HG03439 (cell line): ENCODE results near the gene HIVEP1.
A peak's percentile ranks its signal among the peaks of the same experiment; 100 is the strongest.

Experiments used
- ATAC-seq: cut with Tn5 transposase; IDR thresholded peaks from one replicate; pipeline ENCODE4 v1.9.1; 2021; ENCODE audit warnings: mild to moderate bottlenecking, moderate library complexity; ENCODE audit not compliant: unreplicated experiment

The HIVEP1 gene

GRCh38 chr6:12047792-12048432 lies 35.8 kb downstream of the HIVEP1 start:
- no peak for ATAC-seq

DNA sequence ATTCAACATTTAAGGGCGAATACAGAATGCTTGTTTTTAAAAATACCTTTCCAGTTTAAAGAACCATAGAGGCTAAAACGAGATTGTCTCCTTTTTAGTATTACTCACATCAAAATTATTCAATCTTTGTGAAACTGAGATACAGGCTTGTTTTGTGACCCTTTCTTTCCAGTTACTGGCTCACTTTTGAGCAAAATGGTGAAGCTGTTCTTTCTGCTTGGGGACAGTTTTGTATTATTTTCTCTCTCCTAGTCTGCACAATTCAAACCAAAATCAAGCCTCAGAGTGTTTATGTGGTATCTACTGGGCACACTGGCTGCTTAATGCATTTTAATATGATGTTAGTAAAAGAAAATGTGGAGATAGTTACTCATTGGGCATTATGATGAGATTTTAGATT lies 36.5 kb downstream of the HIVEP1 start:
- no peak for ATAC-seq

DNA sequence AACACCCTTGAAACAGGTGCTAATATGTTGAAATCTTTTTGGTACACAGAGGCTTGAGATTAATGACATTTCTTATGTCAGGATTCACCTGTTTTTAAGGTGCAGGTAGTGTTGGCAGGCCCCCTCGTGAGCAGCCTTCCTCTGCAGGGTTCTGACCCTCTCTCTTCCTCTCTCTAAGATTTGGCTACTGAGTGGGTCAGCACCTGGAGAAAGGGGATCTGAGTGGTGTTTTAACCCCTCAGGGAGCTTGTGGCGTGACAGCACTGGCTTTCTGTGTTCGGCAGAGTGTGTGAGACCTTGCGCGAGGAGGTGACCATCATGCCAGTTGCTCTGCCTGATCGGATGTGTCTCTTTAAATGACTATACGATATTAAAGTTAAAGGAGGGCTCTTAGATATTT lies 37.1 kb downstream of the HIVEP1 start:
- ATAC-seq: no peak

- peak; percentile 73 for ATAC-seq
Observed at GRCh38 chr6:12051861-12052368, 39.8 kb downstream of the HIVEP1 start.

DNA sequence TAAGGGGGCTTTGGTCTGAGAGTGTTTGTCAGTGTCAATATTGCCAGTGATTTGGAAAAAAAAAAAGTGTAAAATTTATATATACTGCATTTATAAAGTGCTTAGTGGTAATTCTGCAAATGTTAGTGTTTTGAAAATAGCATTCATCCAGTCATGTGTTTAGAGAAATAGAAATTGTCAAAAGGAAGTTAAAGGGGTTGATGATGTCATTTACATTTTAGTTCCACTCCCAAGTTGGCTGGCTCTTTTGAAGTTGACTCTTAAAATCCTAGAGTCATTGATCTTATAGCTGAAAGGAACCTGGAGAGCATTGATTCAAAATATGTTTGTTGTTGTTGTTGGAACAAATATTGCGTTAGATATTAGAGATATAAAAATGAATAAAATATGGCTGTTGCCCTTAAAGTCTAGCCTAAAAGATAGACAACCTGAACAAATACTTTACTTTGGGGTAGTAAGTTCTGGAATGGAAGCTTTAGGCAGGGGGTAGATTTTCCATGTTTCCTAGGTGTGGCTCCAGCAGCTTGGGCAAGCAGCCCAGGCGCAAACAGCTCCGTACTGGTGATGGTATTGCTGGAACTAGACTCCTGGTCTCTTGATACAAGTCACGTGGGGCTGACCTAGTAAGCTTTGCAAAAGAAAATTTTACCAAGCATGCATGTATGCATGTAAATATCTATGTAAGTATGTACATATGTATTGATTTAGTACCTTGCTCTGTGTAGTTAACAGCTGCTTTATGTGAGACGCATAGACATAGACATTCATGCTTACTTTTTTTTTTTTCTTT lies 46.3 kb downstream of the HIVEP1 start:
- ATAC-seq: no peak

- peak; percentile 84 for ATAC-seq
Observed at GRCh38 chr6:12060780-12061609, 48.9 kb downstream of the HIVEP1 start.

DNA sequence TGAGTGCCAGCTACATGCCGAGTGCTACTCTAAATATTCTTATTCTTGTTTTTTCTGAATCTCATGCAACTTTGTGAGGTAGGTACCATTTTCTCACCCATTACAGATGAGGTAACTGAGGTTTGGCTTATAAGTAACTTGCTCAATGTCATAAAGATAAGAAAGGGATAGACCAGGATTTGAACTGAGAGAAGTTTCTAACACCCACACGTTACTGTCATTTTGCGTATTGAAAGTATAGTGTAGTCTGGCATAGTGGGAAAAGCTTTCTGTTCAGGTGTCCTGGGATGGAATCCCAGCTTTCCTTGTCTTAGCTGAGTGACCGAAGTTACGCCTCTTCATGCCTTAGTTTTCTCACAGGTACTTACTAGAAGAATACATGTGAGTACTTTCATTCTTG lies 50.5 kb downstream of the HIVEP1 start:
- ATAC-seq: no peak

GRCh38 chr6:12064131-12064530 lies 52.0 kb downstream of the HIVEP1 start:
- ATAC-seq: no peak

DNA sequence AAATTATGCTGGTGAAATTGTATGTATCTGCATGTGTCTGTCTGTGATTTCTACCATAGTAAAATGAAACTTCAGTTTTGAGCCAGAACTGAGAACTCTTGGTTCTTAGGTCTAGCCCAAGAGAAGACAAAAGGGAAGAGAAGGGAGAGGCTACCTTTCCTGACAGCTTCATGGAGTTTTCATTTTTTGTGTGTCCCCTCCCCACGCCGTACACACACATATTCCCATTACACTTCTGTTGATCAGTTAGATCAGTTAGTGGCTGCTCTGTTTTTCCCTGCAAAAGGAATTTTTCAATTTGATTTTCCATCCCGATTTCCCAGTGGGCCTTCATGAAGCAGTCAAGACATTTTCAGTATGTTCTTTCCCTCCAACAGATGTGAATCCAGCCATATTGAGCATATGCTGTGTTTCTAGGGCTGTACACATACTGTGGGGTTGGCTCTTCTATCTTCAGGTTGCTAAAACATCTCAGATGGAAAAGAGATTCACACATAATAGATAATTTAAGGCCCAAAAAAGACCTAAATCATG lies 52.5 kb downstream of the HIVEP1 start:
- ATAC-seq: no peak

DNA sequence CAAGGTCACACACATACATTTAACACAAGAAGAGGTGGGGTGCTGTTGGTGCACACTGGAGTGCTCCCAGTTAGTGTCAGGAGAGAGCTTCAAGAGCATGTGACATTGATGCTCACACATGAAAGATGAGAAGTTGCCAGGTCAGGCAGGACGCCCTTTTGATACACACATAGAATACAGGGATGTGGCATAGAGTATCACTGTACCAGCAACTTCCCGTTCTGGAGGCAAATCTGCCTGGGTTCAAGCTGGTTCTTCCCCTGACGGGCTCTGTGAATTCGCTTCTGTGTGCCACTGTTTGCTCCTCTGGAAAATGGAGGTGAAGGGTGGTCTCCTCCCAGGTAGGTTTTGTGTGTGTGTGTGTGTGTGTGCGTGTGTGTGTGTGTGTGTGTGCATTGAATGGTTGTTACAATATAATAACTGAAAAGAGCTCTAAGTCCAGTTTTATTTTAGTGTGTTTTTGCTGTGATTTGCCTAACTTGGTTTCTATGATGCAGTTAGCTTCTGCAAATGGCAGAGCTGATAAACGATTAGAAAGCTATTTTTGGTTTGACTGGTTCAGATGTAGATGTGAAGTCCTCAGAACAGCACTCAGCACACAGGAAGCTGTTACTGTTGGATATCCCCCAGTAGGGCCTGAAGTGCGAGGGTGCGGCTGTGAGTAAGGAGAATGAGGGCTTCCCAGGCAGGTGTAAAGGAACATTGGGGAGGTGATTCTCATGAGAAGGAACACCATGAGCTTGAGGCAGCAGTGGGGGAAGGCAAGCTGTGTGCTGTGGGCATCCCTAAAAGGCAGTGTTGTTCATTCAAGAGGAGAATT lies 53.4 kb downstream of the HIVEP1 start:
- no peak for ATAC-seq

GRCh38 chr6:12066297-12066696 lies 54.2 kb downstream of the HIVEP1 start:
- no peak for ATAC-seq

- ATAC-seq: no peak
Observed at GRCh38 chr6:12068899-12069557, 56.9 kb downstream of the HIVEP1 start.

DNA sequence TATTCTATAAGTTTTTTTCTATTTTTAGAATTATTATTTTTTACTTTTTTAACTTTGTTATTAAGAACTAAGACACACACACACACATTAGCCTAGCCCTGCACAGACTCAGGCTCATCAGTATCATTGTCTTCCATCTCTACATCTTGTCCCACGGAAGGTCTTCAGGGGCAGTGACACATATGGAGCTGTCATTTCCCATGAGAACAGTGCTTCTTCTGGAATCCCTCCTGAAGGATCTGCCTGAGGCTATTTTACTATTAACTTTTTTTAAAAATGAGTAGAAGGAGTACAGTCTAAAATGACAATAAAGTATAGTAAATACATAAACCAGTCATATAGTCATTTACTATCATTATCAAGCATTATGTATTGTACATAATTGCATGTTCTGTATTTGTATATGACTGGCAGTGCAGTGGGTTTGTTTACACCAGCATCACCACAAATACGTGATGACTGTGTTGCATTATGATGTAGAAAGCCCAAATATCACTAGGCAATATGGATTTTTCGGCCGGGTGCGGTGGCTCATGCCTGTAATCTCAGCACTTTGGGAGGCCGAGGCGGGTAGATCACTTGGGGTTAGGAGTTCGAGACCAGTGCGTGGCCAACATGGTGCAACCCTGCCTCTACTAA lies 57.9 kb downstream of the HIVEP1 start:
- ATAC-seq: no peak

- ATAC-seq: no peak
Observed at GRCh38 chr6:12071064-12071615, 59.0 kb downstream of the HIVEP1 start.

DNA sequence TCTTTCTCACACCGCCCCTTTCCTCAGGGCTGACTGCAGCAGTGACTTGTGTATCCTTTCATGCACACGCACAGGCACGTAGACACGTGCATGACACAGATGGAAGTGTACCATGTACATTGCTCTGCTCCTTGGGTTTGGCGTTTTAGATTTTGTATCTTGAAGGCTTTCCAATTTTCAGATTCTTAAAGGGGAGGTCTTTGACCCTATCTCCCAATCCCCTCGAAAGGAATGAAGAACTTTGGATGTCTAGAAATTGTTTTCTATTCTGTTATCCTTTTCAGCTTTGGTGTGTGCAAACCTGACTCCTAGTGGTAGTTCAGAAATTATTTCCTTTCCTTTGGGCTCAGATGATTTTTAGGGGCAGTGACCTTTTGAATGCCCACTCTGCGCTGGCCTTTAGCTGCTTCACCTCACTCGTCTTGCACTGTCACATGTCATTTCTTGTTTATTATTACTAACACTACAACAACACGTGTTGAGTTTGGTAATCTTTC lies 63.0 kb downstream of the HIVEP1 start:
- ATAC-seq: no peak

DNA sequence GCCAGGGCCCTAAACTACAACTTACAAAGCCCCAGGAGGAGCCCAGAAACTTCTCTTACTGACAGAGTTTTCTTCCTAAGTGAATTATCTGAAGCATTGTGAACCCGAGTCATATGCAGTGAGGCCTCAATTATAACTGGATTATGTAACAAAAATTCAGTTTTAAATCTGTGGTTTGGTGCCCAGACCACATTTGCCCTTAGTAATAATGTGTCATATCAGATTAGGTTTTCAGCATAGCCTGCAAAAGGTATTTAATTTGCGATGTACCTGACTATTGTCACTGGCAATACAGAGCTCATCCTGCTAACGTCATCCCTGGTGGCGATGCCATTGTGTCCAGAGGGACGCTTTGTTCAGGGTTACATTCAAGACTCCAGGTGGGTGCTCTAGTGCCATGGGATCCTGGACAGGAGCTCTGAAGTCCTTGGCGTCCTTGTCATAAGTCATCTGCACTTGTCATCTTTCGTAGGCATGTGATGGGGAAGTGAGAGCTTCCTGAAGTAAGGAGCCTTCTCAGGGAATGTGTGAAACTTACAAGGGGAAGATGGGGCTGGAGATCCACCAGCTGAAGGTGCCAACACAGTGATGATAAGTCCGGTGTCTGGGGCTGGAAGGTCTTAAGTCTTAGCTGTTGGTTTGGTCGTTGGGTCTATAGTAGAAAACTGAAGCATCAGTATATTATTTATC lies 65.1 kb downstream of the HIVEP1 start:
- no peak for ATAC-seq

- ATAC-seq: no peak
Observed at GRCh38 chr6:12078014-12078413, 65.9 kb downstream of the HIVEP1 start.

GRCh38 chr6:12081771-12082170 lies 69.7 kb downstream of the HIVEP1 start:
- no peak for ATAC-seq
